SK-N-SH treated with all-trans-retinoic acid at 6 μM for 48 hours (cell line): ENCODE results near the gene IFNG-AS1.

Experiments used
- ATAC-seq: fragments of 200-7000 bp; cut with Tn5 transposase; 3 replicates; pipeline ENCODE4 v1.9.1; 2020; ENCODE audit warnings: mild to moderate bottlenecking, moderate library complexity
- ARNTL ChIP-seq: fragments of 450-650 bp; formaldehyde crosslinking; IDR thresholded peaks from 2 replicates; pipeline ENCODE4 v1.5.0; 2020; ENCODE audit warnings: low read depth, mild to moderate bottlenecking, moderate library complexity, borderline replicate concordance
- BACH2 ChIP-seq: fragments of 250-450 bp; sonication (Bioruptor Pico); IDR thresholded peaks from 2 replicates; pipeline ENCODE4 v1.9.0; 2021; ENCODE audit warnings: mild to moderate bottlenecking, borderline replicate concordance
- CREB5 ChIP-seq: fragments of 250-450 bp; sonication (Bioruptor Pico); IDR thresholded peaks from 2 replicates; pipeline ENCODE4 v1.5.1; 2020; ENCODE audit warnings: low read depth, mild to moderate bottlenecking, moderate library complexity
- CSDC2 ChIP-seq: fragments of 250-450 bp; sonication (Bioruptor Pico); IDR thresholded peaks from 2 replicates; pipeline ENCODE4 v1.5.0; 2020; ENCODE audit warnings: mild to moderate bottlenecking, moderate library complexity
- CSRNP3 ChIP-seq: fragments of 250-450 bp; sonication (Bioruptor Pico); IDR thresholded peaks from 2 replicates; pipeline ENCODE4 v1.5.1; 2021; ENCODE audit warnings: mild to moderate bottlenecking, moderate library complexity
- ESRRG ChIP-seq: fragments of 250-450 bp; sonication (Bioruptor Pico); IDR thresholded peaks from 2 replicates; pipeline ENCODE4 v1.6.1; 2021; ENCODE audit warnings: mild to moderate bottlenecking
- GLIS3 ChIP-seq: fragments of 250-450 bp; sonication (Bioruptor Pico); IDR thresholded peaks from 2 replicates; pipeline ENCODE4 v1.5.0; 2020; ENCODE audit warnings: mild to moderate bottlenecking, moderate library complexity
- ISL1 ChIP-seq: fragments of 250-450 bp; sonication (Bioruptor Pico); IDR thresholded peaks from 2 replicates; pipeline ENCODE4 v2.1.2; 2022; ENCODE audit warnings: mild to moderate bottlenecking, moderate library complexity
- PATZ1 ChIP-seq: fragments of 250-450 bp; sonication (Bioruptor Pico); IDR thresholded peaks from 2 replicates; pipeline ENCODE4 v1.8.0; 2020; ENCODE audit warnings: mild to moderate bottlenecking, moderate library complexity, borderline replicate concordance
- POU6F1 ChIP-seq: fragments of 250-450 bp; sonication (Bioruptor Pico); IDR thresholded peaks from 2 replicates; pipeline ENCODE4 v1.8.0; 2021; ENCODE audit warnings: low read depth, mild to moderate bottlenecking, moderate library complexity, borderline replicate concordance
- RARB ChIP-seq: fragments of 250-450 bp; sonication (Bioruptor Pico); IDR thresholded peaks from 2 replicates; pipeline ENCODE4 v1.8.0; 2021; ENCODE audit warnings: mild to moderate bottlenecking, moderate library complexity
- SNAI2 ChIP-seq: fragments of 250-450 bp; sonication (Bioruptor Pico); IDR thresholded peaks from 2 replicates; pipeline ENCODE4 v1.5.0; 2020; ENCODE audit warnings: mild to moderate bottlenecking, moderate library complexity
- TCF4 ChIP-seq: fragments of 250-450 bp; sonication (Bioruptor Pico); IDR thresholded peaks from 2 replicates; pipeline ENCODE4 v1.8.0; 2021; ENCODE audit warnings: mild to moderate bottlenecking, moderate library complexity, borderline replicate concordance
- TOX ChIP-seq: fragments of 250-450 bp; sonication (Bioruptor Pico); IDR thresholded peaks from 2 replicates; pipeline ENCODE4 v1.8.0; 2021; ENCODE audit warnings: mild to moderate bottlenecking, moderate library complexity, borderline replicate concordance
- ZC3H10 ChIP-seq: fragments of 250-450 bp; sonication (Bioruptor Pico); IDR thresholded peaks from 2 replicates; pipeline ENCODE4 v1.5.1; 2021; ENCODE audit warnings: mild to moderate bottlenecking, moderate library complexity
- ZFP3 ChIP-seq: fragments of 250-450 bp; sonication (Bioruptor Pico); IDR thresholded peaks from 2 replicates; pipeline ENCODE4 v1.5.0; 2020; ENCODE audit warnings: mild to moderate bottlenecking, moderate library complexity
- ZFP30 ChIP-seq: fragments of 450-650 bp; formaldehyde crosslinking; IDR thresholded peaks from 2 replicates; pipeline ENCODE4 v1.5.0; 2022; ENCODE audit warnings: mild to moderate bottlenecking, moderate library complexity
- ZNF565 ChIP-seq: fragments of 450-650 bp; formaldehyde crosslinking; conservative IDR thresholded peaks from 2 replicates; pipeline ENCODE4 v1.5.0; 2020; ENCODE audit warnings: low read depth, mild to moderate bottlenecking, moderate library complexity
- ZNF8 ChIP-seq: fragments of 450-650 bp; formaldehyde crosslinking; IDR thresholded peaks from 2 replicates; pipeline ENCODE4 v1.5.0; 2020; ENCODE audit warnings: mild to moderate bottlenecking, moderate library complexity

Gene IFNG-AS1

GRCh38 chr12:67989184-67989920 lies at the start of gene IFNG-AS1:
TSS of gene IFNG-AS1 (plus strand) at chr12:67989447.
- no peak for ATAC-seq
- TF ChIP-seq POU6F1 (CRISPR knock-in tag) (no peak), TOX (CRISPR knock-in tag) (no peak), CREB5 (CRISPR knock-in tag) (no peak), ESRRG (CRISPR knock-in tag) (no peak), SNAI2 (no peak), ARNTL (no peak), TCF4 (no peak), GLIS3 (CRISPR knock-in tag) (no peak)
- TF ChIP-seq, all 23 proteins: peak for 0

GRCh38 chr12:67939611-67940010 lies 49.6 kb upstream of the IFNG-AS1 start:
- ATAC-seq: no peak
- TF ChIP-seq CSDC2 (CRISPR knock-in tag): no peak

GRCh38 chr12:67940780-67941243 lies 48.4 kb upstream of the IFNG-AS1 start:
- TF ChIP-seq CREB5 (CRISPR knock-in tag): 0 out of 2 replicates have a peak, but pooled peaks have one; percentile 20
- no peak for TF ChIP-seq ZC3H10 (CRISPR knock-in tag)
- no peak for TF ChIP-seq ZNF565 (CRISPR knock-in tag)
- peak; percentile 76 for TF ChIP-seq ISL1 (CRISPR knock-in tag)
- no peak for TF ChIP-seq BACH2
- no peak for TF ChIP-seq ZFP30 (CRISPR knock-in tag)
- TF ChIP-seq RARB: no peak
- peak; percentile 83 for ATAC-seq

GRCh38 chr12:67942724-67943123 lies 46.5 kb upstream of the IFNG-AS1 start:
- TF ChIP-seq CSDC2 (CRISPR knock-in tag): no peak
- no peak for TF ChIP-seq ZNF565 (CRISPR knock-in tag)
- no peak for TF ChIP-seq POU6F1 (CRISPR knock-in tag)
- TF ChIP-seq ZFP30 (CRISPR knock-in tag): no peak
- TF ChIP-seq ZNF8 (CRISPR knock-in tag): no peak
- no peak for ATAC-seq

GRCh38 chr12:67943141-67943892 lies 45.9 kb upstream of the IFNG-AS1 start:
- TF ChIP-seq ESRRG (CRISPR knock-in tag) (no peak), TCF4 (no peak), SNAI2 (no peak), CSRNP3 (CRISPR knock-in tag) (no peak), GLIS3 (CRISPR knock-in tag) (no peak), ZFP3 (CRISPR knock-in tag) (no peak), ZNF565 (CRISPR knock-in tag) (no peak), RARB (no peak), ZC3H10 (CRISPR knock-in tag) (no peak), BACH2 (no peak), PATZ1 (no peak), ARNTL (no peak), ZFP30 (CRISPR knock-in tag) (no peak), TOX (CRISPR knock-in tag) (no peak)
- peak; percentile 83 for ATAC-seq
